DMS53 treated with DMSO at 0.1 percent for 48 hours (cell line): Measurements from ENCODE around the gene PRRC2B.

Experiments used
- DNase-seq: peaks from one replicate; lab custom pipeline; 2025; ENCODE audit not compliant: unreplicated experiment; lab: John Stamatoyannopoulos, UW

Gene PRRC2B

GRCh38 chr9:131484560-131485185, 90.8 kb downstream of the PRRC2B start:
- no peak for DNase-seq

DNA sequence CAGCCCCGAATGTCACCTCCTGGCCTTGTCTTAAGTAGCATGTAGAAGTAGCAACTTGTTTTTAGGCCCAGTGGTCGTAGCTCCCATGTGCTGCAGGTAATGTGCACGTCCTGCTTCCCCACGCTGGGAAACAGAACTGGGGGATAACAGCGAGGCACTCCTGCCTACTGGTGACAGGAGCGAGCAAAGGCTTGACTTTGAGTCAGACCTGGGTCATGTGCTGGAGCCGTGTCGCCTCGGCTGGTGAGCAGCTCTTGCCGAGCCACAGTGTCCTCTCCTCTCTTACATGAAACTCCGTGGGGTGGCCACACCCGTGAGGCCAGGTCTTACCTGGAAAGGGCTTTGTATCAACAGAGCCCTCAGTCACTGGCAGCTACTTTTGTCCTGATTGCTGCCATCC, 91.3 kb downstream of the PRRC2B start:
- no peak for DNase-seq

DNA sequence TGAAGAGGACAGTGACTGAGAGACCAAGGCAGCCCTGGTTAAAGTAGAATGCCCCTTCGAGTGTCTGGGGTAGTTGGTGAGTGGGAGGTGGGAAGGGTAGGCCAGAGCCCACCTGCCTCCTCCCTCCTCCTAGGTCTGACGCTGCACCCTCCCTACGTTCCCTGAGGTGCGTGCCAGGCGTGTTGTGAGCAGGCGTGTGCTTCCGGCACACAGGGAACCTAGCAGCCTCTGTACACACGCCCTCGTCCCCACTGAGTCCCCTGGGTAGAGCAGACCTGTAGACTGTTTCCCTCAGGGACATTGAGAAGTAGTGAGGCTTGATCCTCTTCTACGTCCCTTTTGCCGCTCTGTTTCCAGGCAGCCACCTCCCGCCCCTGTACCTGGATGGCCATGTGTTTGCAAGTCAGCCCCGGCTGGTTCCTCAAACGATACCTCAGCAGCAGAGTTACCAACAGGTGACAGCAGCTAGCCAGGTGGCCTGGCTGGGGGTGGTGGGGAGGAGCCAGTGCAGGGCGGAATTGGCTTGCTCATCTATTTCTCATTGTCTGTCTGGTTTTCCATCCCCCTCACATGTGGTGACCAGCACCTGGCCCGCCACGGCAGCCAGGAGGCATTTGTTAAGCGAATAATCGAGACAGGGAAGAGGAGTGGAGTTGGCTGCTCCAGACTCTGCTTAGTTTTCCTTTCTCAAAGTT, 92.0 kb downstream of the PRRC2B start:
- no peak for DNase-seq

- no peak for DNase-seq
Measured at GRCh38 chr9:131487001-131487400, 93.1 kb downstream of the PRRC2B start.

DNA sequence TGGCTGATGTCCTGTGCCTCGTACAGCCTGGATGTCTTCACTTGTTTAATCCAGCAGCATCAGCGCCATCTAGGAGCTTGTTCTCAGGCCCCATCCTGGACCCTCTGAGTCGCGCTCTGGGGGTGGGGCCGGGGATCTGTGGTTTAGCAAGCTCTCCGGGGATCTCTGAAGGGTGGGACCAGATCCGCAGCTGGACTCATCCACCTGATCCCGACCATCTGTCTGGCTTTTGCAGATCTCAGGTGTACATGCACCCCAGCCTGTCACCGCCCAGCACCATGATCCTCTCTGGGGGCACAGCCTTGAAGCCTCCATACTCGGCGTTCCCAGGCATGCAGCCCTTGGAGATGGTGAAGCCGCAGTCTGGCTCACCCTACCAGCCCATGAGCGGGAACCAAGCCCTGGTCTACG, 93.7 kb downstream of the PRRC2B start:
- DNase-seq = no peak

DNA sequence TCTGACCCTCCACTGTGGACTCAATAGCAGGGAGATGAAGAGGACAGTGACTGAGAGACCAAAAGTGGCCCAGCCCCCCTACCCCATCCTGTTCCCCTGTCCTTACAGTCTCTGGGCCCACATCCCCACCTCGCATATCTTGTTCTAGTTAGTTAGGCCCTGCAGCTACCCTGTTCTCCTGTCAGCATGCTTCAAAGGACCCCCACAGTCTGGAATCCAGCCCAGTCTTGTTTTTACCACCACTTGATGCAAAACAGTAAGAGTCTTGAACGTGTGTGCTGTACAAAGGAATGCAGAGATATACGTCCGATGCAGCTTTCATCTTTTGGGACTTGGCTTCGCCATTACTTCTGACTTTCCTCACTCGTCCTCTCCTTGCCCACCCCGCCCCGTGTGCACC, 96.6 kb downstream of the PRRC2B start:
- DNase-seq = no peak

GRCh38 chr9:131491001-131491710, 97.3 kb downstream of the PRRC2B start:
- no peak for DNase-seq

DNA sequence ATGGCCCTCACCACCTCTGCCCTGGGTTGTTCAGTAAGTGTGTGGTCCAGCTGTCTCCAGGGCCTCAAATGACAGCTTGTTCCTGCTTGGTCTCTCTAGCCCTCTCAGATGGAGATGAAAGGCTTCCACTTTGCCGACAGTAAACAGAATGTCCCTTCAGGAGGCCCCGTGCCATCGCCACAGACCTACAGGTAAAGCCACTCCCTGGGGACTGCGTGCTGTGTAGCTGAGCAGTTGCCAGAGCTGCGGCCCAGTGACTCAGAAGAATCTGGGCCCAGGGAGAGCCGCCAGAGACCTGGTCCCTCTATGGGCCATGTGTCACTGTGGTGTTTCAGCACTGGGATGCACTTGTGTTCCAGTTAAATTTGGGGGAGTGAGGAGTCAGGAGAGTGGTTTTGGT, 98.2 kb downstream of the PRRC2B start:
- DNase-seq = no peak

GRCh38 chr9:131494296-131494870, 100.5 kb downstream of the PRRC2B start:
- DNase-seq = no peak

- no peak for DNase-seq
Measured at GRCh38 chr9:131495785-131496184, 101.9 kb downstream of the PRRC2B start.

- DNase-seq = no peak
Measured at GRCh38 chr9:131496844-131497405, 103.0 kb downstream of the PRRC2B start.

- no peak for DNase-seq
Measured at GRCh38 chr9:131499254-131499767, 105.4 kb downstream of the PRRC2B start.

GRCh38 chr9:131500377-131500776, 106.5 kb downstream of the PRRC2B start:
- no peak for DNase-seq

GRCh38 chr9:131500939-131501541, 107.2 kb downstream of the PRRC2B start:
- no peak for DNase-seq

- DNase-seq = peak; percentile 88
Measured at GRCh38 chr9:131502781-131503625, 109.1 kb downstream of the PRRC2B start, which contains the start of gene POMT1. POMT1 (plus strand) TSS chr9:131502918; CDS start chr9:131504219, 1,301 bp downstream.

- no peak for DNase-seq
Measured at GRCh38 chr9:131503626-131504465, 110.0 kb downstream of the PRRC2B start.

- no peak for DNase-seq
Measured at GRCh38 chr9:131505012-131505411, 111.1 kb downstream of the PRRC2B start.

DNA sequence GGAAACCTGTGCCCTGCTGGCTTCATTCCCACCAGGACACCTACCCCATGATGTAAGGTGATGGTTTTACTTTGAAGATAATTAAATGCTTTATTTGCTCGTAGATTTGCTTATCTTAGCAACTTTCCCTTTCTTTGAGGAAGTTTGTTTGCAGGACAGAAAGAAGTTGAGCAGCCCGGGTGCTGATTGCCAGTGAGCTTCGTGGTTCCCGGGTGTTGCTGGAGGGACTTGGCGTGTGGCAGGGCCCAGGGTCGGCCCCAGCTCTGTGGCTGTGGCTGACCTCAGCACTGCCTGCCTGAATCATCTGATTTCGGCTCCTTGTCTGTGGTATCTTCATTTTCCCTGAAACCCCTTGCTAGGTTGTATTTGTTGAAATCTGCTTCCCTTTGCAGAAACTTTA, 117.5 kb downstream of the PRRC2B start:
- no peak for DNase-seq

DNA sequence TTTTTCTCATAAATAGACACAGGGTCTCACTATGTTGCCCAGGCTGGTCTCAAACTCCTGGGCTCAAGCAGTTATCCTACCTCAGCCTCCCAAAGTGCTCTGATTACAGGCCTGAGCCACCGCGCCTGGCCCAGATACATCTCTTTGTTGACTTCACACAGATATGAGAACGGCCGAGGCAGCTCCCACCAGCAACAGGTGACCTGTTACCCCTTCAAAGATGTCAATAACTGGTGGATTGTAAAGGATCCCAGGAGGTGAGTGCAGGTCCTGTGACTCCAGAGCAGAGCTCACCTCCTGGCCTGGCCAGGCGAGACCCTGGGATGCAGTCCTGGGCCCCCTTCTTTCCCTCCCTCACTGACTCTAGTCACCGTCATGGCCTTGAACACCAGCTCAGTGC, 118.0 kb downstream of the PRRC2B start:
- no peak for DNase-seq
